ENCODE data around the gene SLC10A6.

The SLC10A6 gene

GRCh38 chr4:86834901-86835300 is 14.3 kb downstream of the SLC10A6 start:
- no peaks in the 10 kb centered on the region for H4K20me1 ChIP-seq (ENCODE audit: insufficient read depth, low read length)
- H2AFZ ChIP-seq (ENCODE audit: low read length): no peak overlapping the region
- no peaks in the 10 kb centered on the region for H3K79me2 ChIP-seq (ENCODE audit: low read length)
- H3F3A ChIP-seq (ENCODE audit: insufficient read depth, low read length): no peaks in the 10 kb centered on the region
- no peaks in the 10 kb centered on the region for H3K4me1 ChIP-seq (ENCODE audit: low read length)
- H3K9ac ChIP-seq (ENCODE audit: low read length): no peak overlapping the region
- H3K4me2 ChIP-seq (ENCODE audit: low read depth, low read length): no peak overlapping the region
- no peaks in the 10 kb centered on the region for H3K36me3 ChIP-seq (replicated peaks; ENCODE audit: insufficient read depth, low read length)
- no peaks in the 10 kb centered on the region for H3K9me2 ChIP-seq (replicated peaks; ENCODE audit: insufficient read depth, low read length)
- TF ChIP-seq EZH2phosphoT487 (IDR thresholded peaks at IDR 0.05; ENCODE audit: low read length): no peak
- no peak for TF ChIP-seq EZH2 (optimal IDR thresholded peaks at IDR 0.05; ENCODE audit: low read depth, low read length)
- TF ChIP-seq CTCF (IDR thresholded peaks at IDR 0.05; ENCODE audit: low read length): no peak
- H3K4me3 ChIP-seq (ENCODE audit: low read length): no peak overlapping the region
- DNase-seq: no peak
- H3K27ac ChIP-seq (ENCODE audit: low read length): no peak overlapping the region
- no peaks in the 10 kb centered on the region for H3K27me3 ChIP-seq (replicated peaks; ENCODE audit: insufficient read depth, low read length)
- no peaks in the 10 kb centered on the region for H3K9me3 ChIP-seq (replicated peaks; ENCODE audit: insufficient read depth, low read length)

GRCh38 chr4:86833615-86834014 is 15.6 kb downstream of the SLC10A6 start:
- Histone ChIP-seq H3F3A (ENCODE audit: insufficient read depth, low read length) (no peaks in the 10 kb centered on the region), H3K4me3 (ENCODE audit: low read length) (no peak overlapping the region), H3K27me3 (replicated peaks; ENCODE audit: insufficient read depth, low read length) (no peaks in the 10 kb centered on the region), H2AFZ (ENCODE audit: low read length) (no peak overlapping the region), H3K4me2 (ENCODE audit: low read depth, low read length) (no peak overlapping the region), H3K9me2 (replicated peaks; ENCODE audit: insufficient read depth, low read length) (no peaks in the 10 kb centered on the region), H3K9me3 (replicated peaks; ENCODE audit: insufficient read depth, low read length) (no peaks in the 10 kb centered on the region), H3K4me1 (ENCODE audit: low read length) (no peaks in the 10 kb centered on the region), H4K20me1 (ENCODE audit: insufficient read depth, low read length) (no peaks in the 10 kb centered on the region), H3K36me3 (replicated peaks; ENCODE audit: insufficient read depth, low read length) (no peaks in the 10 kb centered on the region), H3K9ac (ENCODE audit: low read length) (no peak overlapping the region), H3K27ac (ENCODE audit: low read length) (no peak overlapping the region), H3K79me2 (ENCODE audit: low read length) (no peaks in the 10 kb centered on the region)
- TF ChIP-seq EZH2phosphoT487 (IDR thresholded peaks at IDR 0.05; ENCODE audit: low read length) (no peak), CTCF (IDR thresholded peaks at IDR 0.05; ENCODE audit: low read length) (no peak)
- DNase-seq: no peak

- H3F3A ChIP-seq (ENCODE audit: insufficient read depth, low read length): no peaks in the 10 kb centered on the region
- TF ChIP-seq EZH2 (optimal IDR thresholded peaks at IDR 0.05; ENCODE audit: low read depth, low read length): no peak
- no peak for TF ChIP-seq CTCF (IDR thresholded peaks at IDR 0.05; ENCODE audit: low read length)
- TF ChIP-seq EZH2phosphoT487 (IDR thresholded peaks at IDR 0.05; ENCODE audit: low read length): no peak
- no peaks in the 10 kb centered on the region for H3K79me2 ChIP-seq (ENCODE audit: low read length)
- no peak overlapping the region for H3K4me3 ChIP-seq (ENCODE audit: low read length)
- H4K20me1 ChIP-seq (ENCODE audit: insufficient read depth, low read length): no peaks in the 10 kb centered on the region
- no peak overlapping the region for H2AFZ ChIP-seq (ENCODE audit: low read length)
- no peak for DNase-seq
- H3K9ac ChIP-seq (ENCODE audit: low read length): no peak overlapping the region
- no peaks in the 10 kb centered on the region for H3K9me2 ChIP-seq (replicated peaks; ENCODE audit: insufficient read depth, low read length)
- H3K4me1 ChIP-seq (ENCODE audit: low read length): peaks cover 5% of the 10 kb centered on the region; the same call in 1 of the 2 replicates
- no peaks in the 10 kb centered on the region for H3K36me3 ChIP-seq (replicated peaks; ENCODE audit: insufficient read depth, low read length)
- no peak overlapping the region for H3K4me2 ChIP-seq (ENCODE audit: low read depth, low read length)
- H3K9me3 ChIP-seq (replicated peaks; ENCODE audit: insufficient read depth, low read length): no peaks in the 10 kb centered on the region
- no peak overlapping the region for H3K27ac ChIP-seq (ENCODE audit: low read length)
- H3K27me3 ChIP-seq (replicated peaks; ENCODE audit: insufficient read depth, low read length): no peaks in the 10 kb centered on the region
These were observed 17.7 kb downstream of the SLC10A6 start for GRCh38 chr4:86831262-86832130.
